GM12865 (cell line): Measurements from ENCODE around the gene CBX8.
"Not testable (repeated sequence)": the region's sequence is repeated elsewhere in the genome, so short reads cannot be mapped to it uniquely, and the experiment has no call there.

ENCODE experiments used
- DNase-seq: peaks from one replicate; pipeline ENCODE4 v3.0.0; 2010; ENCODE audit warnings: low read depth
- H3K4me3 ChIP-seq: 2 replicates; pipeline ENCODE4 v1.5.1; 2011; ENCODE audit warnings: mild to moderate bottlenecking, low read depth, low read length, control low read depth
- TF ChIP-seq, protein P1 (sequence below): IDR thresholded peaks from 2 replicates; pipeline ENCODE4 v1.5.1; 2011; ENCODE audit warnings: low read length, control low read depth, low read depth, inconsistent platforms; ENCODE audit not compliant: insufficient read depth; ENCODE audit errors: missing control alignments

CBX8 gene

GRCh38 chr17:79778504-79779083 is 18.3 kb downstream of the CBX8 start:
- peak overlapping the region; percentile 46 for H3K4me3 ChIP-seq
- TF ChIP-seq, protein P1, sequence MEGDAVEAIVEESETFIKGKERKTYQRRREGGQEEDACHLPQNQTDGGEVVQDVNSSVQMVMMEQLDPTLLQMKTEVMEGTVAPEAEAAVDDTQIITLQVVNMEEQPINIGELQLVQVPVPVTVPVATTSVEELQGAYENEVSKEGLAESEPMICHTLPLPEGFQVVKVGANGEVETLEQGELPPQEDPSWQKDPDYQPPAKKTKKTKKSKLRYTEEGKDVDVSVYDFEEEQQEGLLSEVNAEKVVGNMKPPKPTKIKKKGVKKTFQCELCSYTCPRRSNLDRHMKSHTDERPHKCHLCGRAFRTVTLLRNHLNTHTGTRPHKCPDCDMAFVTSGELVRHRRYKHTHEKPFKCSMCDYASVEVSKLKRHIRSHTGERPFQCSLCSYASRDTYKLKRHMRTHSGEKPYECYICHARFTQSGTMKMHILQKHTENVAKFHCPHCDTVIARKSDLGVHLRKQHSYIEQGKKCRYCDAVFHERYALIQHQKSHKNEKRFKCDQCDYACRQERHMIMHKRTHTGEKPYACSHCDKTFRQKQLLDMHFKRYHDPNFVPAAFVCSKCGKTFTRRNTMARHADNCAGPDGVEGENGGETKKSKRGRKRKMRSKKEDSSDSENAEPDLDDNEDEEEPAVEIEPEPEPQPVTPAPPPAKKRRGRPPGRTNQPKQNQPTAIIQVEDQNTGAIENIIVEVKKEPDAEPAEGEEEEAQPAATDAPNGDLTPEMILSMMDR: no peak
- DNase-seq: no peak

GRCh38 chr17:79777894-79778503 is 18.9 kb downstream of the CBX8 start, which contains the start of gene CBX2:
CBX2 (plus strand) TSS chr17:79778148; CDS start chr17:79778236, 88 bp downstream.
- peak; percentile 79 for DNase-seq
- TF ChIP-seq, protein P1: no peak

DNA sequence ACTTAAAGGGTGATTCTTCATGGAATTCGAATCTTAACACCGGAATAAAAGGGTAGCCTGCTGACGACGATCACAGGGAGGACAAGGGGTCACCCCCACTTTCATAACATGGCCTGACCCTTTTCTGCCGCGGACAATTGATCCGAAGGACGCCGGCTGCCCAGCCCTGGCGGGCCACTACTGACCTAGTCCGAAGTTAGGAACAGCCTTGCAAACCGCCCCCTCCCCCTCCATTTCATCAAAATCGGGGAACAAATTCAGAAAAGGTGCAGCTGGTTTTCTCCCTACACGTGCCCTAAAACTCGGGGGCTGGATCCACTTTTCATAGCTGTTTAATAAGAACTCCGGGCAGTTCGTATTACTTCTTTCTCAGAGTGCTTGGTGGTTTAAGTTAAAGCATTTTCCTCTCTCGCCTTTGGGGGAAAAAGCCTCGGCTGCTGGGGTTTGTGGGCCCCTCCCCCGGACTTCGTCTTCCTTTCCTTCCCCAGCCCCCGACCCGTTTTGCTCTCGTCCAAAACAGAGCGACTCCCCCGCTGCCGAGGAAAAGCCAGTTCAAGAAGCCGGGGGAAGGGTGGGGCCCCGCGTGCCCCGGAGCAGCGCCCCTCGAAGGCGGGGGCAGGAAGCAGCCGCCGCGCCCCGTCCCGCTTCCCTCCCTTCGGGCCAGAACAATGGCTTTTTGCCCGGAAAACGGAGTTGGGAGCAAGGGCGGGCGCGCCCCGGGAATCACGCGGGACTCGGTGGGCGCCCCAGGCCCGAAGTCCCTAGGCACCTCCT is 19.6 kb downstream of the CBX8 start:
- peak overlapping the region; percentile 51 for H3K4me3 ChIP-seq
- TF ChIP-seq, protein P1: peak; percentile 24
- DNase-seq: peak; percentile 45

More at GRCh38 chr17:79777894-79778503, 18.9 kb downstream of the CBX8 start, which contains the start of gene CBX2:
- peak within 1 kb of the TSS; percentile 51 for H3K4me3 ChIP-seq

DNA sequence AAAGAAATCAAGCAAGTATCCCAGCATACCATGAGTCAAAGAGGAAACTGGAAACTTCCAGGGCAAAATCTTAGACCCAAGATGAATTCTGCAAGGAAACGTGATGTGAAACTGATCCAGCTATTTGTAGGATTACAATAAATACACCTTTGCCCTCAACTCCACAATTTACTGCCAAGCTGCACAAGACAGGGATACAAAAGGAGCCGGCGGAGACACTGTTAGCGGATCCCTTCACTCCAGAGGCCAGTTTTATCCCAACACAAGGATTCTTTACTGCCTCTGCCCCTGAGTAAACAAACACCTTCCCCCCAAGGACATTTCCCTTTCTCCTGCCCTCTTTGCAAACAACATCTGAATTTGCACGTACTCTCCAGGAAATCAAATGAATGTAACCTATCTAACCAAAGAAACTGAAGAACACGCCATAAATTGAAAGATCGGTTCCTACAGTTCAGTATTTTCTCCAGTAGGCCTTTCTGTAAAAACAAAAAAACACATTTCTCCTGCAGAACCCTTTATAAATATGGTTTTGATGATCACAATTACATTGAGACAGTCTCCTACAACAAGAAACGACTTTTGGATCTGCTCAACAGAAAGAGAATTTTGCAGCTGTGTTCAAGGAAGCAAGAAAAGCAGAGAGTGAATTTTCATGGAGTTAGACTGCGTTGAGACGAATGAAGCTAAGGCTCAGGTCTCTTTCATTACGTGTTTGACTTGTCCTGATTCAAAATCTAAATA is 20.3 kb downstream of the CBX8 start:
- no peak for DNase-seq

GRCh38 chr17:79775632-79776031 is 21.2 kb downstream of the CBX8 start:
- H3K4me3 ChIP-seq: no peak overlapping the region
- TF ChIP-seq, protein P1: no peak
- no peak for DNase-seq

More for the DNA sequence above, 20.3 kb downstream of the CBX8 start:
- no peak overlapping the region for H3K4me3 ChIP-seq
- TF ChIP-seq, protein P1: no peak

GRCh38 chr17:79774561-79774975 is 22.3 kb downstream of the CBX8 start:
- DNase-seq: no peak
- no peak overlapping the region for H3K4me3 ChIP-seq
- TF ChIP-seq, protein P1: no peak

DNA sequence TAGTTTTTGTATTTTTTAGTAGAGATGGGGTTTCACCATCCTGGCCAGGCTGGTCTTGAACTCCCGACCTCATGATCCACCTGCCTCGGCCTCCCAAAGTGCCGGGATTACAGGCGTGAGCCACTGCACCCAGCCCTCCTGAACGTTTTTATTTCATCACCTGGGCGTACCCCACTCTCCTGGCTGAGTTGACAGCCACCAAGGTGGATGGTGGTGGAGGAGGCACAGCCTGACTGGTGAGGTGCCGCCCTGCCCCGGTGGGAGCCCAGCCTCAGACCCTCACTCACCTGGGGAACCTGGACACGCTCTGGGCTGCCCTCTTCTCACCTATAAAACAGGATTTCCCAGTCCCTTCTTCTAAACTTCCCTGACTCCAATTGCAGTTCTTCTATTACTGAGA is 24.2 kb downstream of the CBX8 start:
- not testable (repeated sequence) for DNase-seq, H3K4me3 ChIP-seq
